Stimulated activated memory B cell treated with anti-CD40 and anti-IgM and Interleukin-4, amounts not matched to agents 10 μg/mL and 1 μg/mL and 100 μg/mL, for 72 hours (primary cell): ENCODE data around the gene HIPK2.

Experiments used
- ATAC-seq: fragments of 150-1000 bp; cut with Tn5 transposase; 2 replicates; pipeline ENCODE4 v1.10.0; 2021
- H3K27ac Mint-ChIP-seq: one replicate; pipeline ENCODE4 v1.8.0; 2022; ENCODE audit warnings: mild to moderate bottlenecking, mixed read lengths
- H3K27me3 Mint-ChIP-seq: one replicate; pipeline ENCODE4 v1.8.0; 2022; ENCODE audit warnings: mixed read lengths
- H3K36me3 Mint-ChIP-seq: one replicate; pipeline ENCODE4 v1.8.0; 2022; ENCODE audit warnings: mixed read lengths
- H3K4me1 Mint-ChIP-seq: one replicate; pipeline ENCODE4 v1.8.0; 2022; ENCODE audit warnings: mixed read lengths
- H3K4me3 Mint-ChIP-seq: one replicate; pipeline ENCODE4 v1.8.0; 2022; ENCODE audit warnings: mild to moderate bottlenecking, moderate library complexity, mixed read lengths
- H3K9me3 Mint-ChIP-seq: one replicate; pipeline ENCODE4 v1.8.0; 2022; ENCODE audit warnings: mixed read lengths

HIPK2 gene

GRCh38 chr7:139737221-139738100 lies 40.3 kb downstream of the HIPK2 start:
- no peak for ATAC-seq
- Mint-ChIP-seq H3K27me3 (no peaks in the 10 kb centered on the region), H3K36me3 (peaks cover 39% of the 10 kb centered on the region), H3K4me1 (peaks cover 61% of the 10 kb centered on the region), H3K9me3 (no peaks in the 10 kb centered on the region), H3K4me3 (peak overlapping the region; percentile 35), H3K27ac (peak overlapping the region; percentile 17)

- no peaks in the 10 kb centered on the region for H3K9me3 Mint-ChIP-seq
- peaks cover 32% of the 10 kb centered on the region for H3K36me3 Mint-ChIP-seq
- H3K27ac Mint-ChIP-seq = peak overlapping the region; percentile 73
- H3K4me3 Mint-ChIP-seq = no peak overlapping the region
- H3K4me1 Mint-ChIP-seq = peaks cover 67% of the 10 kb centered on the region
- no peaks in the 10 kb centered on the region for H3K27me3 Mint-ChIP-seq
- no peak for ATAC-seq
Observed at GRCh38 chr7:139735912-139736595, 41.7 kb downstream of the HIPK2 start.

GRCh38 chr7:139735466-139735865 lies 42.3 kb downstream of the HIPK2 start:
- Mint-ChIP-seq H3K4me3 (peak overlapping the region; percentile 33), H3K27ac (peak overlapping the region; percentile 73), H3K4me1 (peaks cover 73% of the 10 kb centered on the region), H3K27me3 (no peaks in the 10 kb centered on the region), H3K36me3 (peaks cover 26% of the 10 kb centered on the region), H3K9me3 (no peaks in the 10 kb centered on the region)
- ATAC-seq = no peak

GRCh38 chr7:139734395-139734794 lies 43.4 kb downstream of the HIPK2 start:
- ATAC-seq = no peak
- Mint-ChIP-seq H3K27me3 (no peaks in the 10 kb centered on the region), H3K9me3 (no peaks in the 10 kb centered on the region), H3K4me3 (no peak overlapping the region), H3K36me3 (peaks cover 26% of the 10 kb centered on the region), H3K27ac (peak overlapping the region; percentile 27), H3K4me1 (peaks cover 77% of the 10 kb centered on the region)

GRCh38 chr7:139733751-139734150 lies 44.0 kb downstream of the HIPK2 start:
- Mint-ChIP-seq H3K9me3 (no peaks in the 10 kb centered on the region), H3K27me3 (no peaks in the 10 kb centered on the region), H3K36me3 (peaks cover 32% of the 10 kb centered on the region), H3K27ac (no peak overlapping the region), H3K4me1 (peaks cover 79% of the 10 kb centered on the region), H3K4me3 (no peak overlapping the region)
- no peak for ATAC-seq

- no peak for ATAC-seq
- H3K4me3 Mint-ChIP-seq = no peak overlapping the region
Observed at GRCh38 chr7:139732471-139733167, 45.2 kb downstream of the HIPK2 start.

GRCh38 chr7:139731802-139732470 lies 45.9 kb downstream of the HIPK2 start:
- Mint-ChIP-seq H3K4me1 (peaks cover 70% of the 10 kb centered on the region), H3K9me3 (no peaks in the 10 kb centered on the region), H3K27me3 (no peaks in the 10 kb centered on the region), H3K4me3 (peak overlapping the region; percentile 70), H3K27ac (peak overlapping the region; percentile 75), H3K36me3 (peaks cover 27% of the 10 kb centered on the region)
- no peak for ATAC-seq

More at GRCh38 chr7:139732471-139733167, 45.2 kb downstream of the HIPK2 start:
- no peaks in the 10 kb centered on the region for H3K27me3 Mint-ChIP-seq
- no peak overlapping the region for H3K27ac Mint-ChIP-seq
- H3K4me1 Mint-ChIP-seq = peaks cover 70% of the 10 kb centered on the region
- no peaks in the 10 kb centered on the region for H3K9me3 Mint-ChIP-seq
- H3K36me3 Mint-ChIP-seq = peaks cover 32% of the 10 kb centered on the region

GRCh38 chr7:139730746-139731612 lies 46.8 kb downstream of the HIPK2 start:
- Mint-ChIP-seq H3K27ac (peak overlapping the region; percentile 75), H3K36me3 (peaks cover 30% of the 10 kb centered on the region), H3K9me3 (no peaks in the 10 kb centered on the region), H3K4me1 (peaks cover 70% of the 10 kb centered on the region), H3K27me3 (no peaks in the 10 kb centered on the region), H3K4me3 (peak overlapping the region; percentile 70)
- ATAC-seq = peak; percentile 97

GRCh38 chr7:139728203-139728602 lies 49.6 kb downstream of the HIPK2 start:
- H3K27ac Mint-ChIP-seq = peak overlapping the region; percentile 61
- no peak overlapping the region for H3K4me3 Mint-ChIP-seq
- H3K36me3 Mint-ChIP-seq = peaks cover 22% of the 10 kb centered on the region
- no peaks in the 10 kb centered on the region for H3K27me3 Mint-ChIP-seq
- H3K9me3 Mint-ChIP-seq = no peaks in the 10 kb centered on the region
- H3K4me1 Mint-ChIP-seq = peaks cover 64% of the 10 kb centered on the region
- no peak for ATAC-seq

- peak overlapping the region; percentile 67 for H3K4me3 Mint-ChIP-seq
- ATAC-seq = no peak
- H3K36me3 Mint-ChIP-seq = peaks cover 22% of the 10 kb centered on the region
- peak overlapping the region; percentile 87 for H3K27ac Mint-ChIP-seq
- H3K27me3 Mint-ChIP-seq = no peaks in the 10 kb centered on the region
- H3K4me1 Mint-ChIP-seq = peaks cover 61% of the 10 kb centered on the region
- H3K9me3 Mint-ChIP-seq = no peaks in the 10 kb centered on the region
Observed at GRCh38 chr7:139727151-139727705, 50.6 kb downstream of the HIPK2 start.

- H3K9me3 Mint-ChIP-seq = no peaks in the 10 kb centered on the region
- H3K4me3 Mint-ChIP-seq = peak overlapping the region; percentile 67
- H3K27me3 Mint-ChIP-seq = no peaks in the 10 kb centered on the region
- H3K4me1 Mint-ChIP-seq = peaks cover 54% of the 10 kb centered on the region
- peaks cover 22% of the 10 kb centered on the region for H3K36me3 Mint-ChIP-seq
- peak overlapping the region; percentile 87 for H3K27ac Mint-ChIP-seq
- no peak for ATAC-seq
Observed at GRCh38 chr7:139726485-139726869, 51.3 kb downstream of the HIPK2 start.

- Mint-ChIP-seq H3K4me3 (peak overlapping the region; percentile 67), H3K9me3 (no peaks in the 10 kb centered on the region), H3K36me3 (peaks cover 22% of the 10 kb centered on the region), H3K27me3 (no peaks in the 10 kb centered on the region), H3K4me1 (peaks cover 49% of the 10 kb centered on the region), H3K27ac (peak overlapping the region; percentile 87)
- ATAC-seq = peak; percentile 61
Observed at GRCh38 chr7:139725858-139726484, 51.8 kb downstream of the HIPK2 start.

GRCh38 chr7:139725077-139725476 lies 52.7 kb downstream of the HIPK2 start:
- H3K27ac Mint-ChIP-seq = peak overlapping the region; percentile 87
- H3K4me1 Mint-ChIP-seq = peaks cover 44% of the 10 kb centered on the region
- H3K9me3 Mint-ChIP-seq = no peaks in the 10 kb centered on the region
- peaks cover 22% of the 10 kb centered on the region for H3K36me3 Mint-ChIP-seq
- ATAC-seq = peak; percentile 85
- peak overlapping the region; percentile 39 for H3K4me3 Mint-ChIP-seq
- no peaks in the 10 kb centered on the region for H3K27me3 Mint-ChIP-seq
